ENCODE measurements around the gene WNT7A.
A peak's percentile ranks its signal among the peaks of the same experiment; 100 is the strongest.

The WNT7A gene

DNA sequence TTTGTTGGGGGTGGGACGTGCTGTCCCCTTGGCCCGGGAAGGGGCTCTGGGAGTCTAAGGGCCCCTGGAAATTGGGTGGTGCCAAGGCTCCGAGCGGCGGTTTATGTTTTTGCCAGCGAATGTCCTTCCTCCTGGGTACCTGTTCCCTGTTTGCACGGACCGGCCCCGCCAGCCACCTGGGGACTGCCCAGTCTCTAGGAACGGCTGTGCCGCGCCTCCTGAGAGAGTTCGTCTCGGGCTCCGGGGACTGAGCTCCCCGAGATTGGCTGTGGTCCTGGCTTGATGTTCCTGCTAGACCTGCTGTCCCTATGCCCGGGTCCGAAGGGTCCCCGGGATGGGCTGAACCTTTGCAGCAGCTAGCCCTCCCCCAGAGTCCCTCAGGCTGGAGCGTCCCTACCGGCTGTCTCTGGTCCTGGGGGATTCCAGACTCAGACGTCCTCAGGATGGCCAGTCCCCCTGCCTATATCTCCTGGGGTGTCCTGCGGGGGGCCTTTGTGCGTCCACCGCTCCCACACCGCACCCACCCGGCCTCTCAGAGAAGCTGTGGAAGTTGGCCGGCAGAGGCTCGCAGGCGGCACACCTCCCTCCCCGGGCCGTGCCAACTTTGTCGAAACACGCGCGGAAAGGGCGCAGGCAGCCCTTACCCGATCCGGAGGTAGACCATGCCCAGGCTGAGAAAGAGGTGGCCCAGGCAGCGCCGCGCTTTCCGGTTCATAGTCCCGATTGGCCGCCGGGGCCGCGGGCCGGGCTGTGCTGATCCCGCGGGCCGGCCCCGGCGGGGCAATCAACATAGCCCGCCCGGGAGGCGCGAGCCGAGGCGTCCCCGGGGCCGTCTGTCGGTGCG, 547 bp downstream of the WNT7A start:
- no peaks in the 10 kb centered on the region for H3K36me3 ChIP-seq (ENCODE audit: insufficient read depth, low read length)
- no peaks in the 10 kb centered on the region for H3K4me1 ChIP-seq (ENCODE audit: insufficient read depth, low read length)
- H3K9ac ChIP-seq (ENCODE audit: low read depth, low read length): peak overlapping the region; percentile 68

DNA sequence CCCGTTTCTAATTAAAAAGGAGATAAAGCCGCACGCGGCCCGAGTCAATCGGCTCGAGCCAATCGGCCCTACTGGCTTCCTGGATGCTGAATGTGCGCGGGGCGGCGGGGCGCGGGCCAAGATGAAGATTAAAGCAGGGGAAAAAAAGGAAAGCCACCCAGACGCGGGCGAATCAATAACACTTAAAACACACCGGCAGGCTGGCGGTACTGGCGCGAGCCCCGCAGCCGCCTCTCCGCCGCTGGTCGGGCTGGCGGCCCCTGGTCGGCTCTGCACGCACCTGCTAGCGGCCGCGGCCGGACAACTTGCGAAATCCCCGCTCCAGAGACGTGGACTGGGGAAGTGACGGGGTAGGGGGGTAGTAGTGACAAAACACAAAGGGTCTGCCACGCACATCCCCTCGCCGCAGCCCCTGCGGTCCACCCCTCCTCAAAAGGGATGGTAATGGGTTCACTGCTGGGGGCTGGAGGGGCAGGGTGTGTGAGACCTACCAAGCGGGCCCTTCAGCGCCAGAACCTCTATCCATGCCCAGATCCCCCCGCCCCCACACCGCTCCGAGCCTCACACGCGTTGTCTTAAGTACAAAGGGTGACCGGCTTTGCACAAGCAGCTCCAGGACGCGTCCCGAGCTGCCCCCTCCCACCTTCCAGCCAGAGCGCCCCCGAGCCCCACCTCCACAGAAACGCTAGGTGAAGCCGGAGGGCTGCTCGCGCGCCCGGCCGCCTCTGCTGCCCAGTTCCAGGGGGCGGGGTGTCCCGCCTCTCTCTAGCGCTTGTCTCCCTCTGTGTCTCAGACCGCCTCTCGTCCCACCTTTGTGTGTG, 1.4 kb downstream of the WNT7A start:
- H3K36me3 ChIP-seq (ENCODE audit: insufficient read depth, low read length): no peaks in the 10 kb centered on the region
- H3K9me3 ChIP-seq (ENCODE audit: control insufficient read depth, insufficient read depth, low read length): no peaks in the 10 kb centered on the region

More for the DNA sequence above, 547 bp downstream of the WNT7A start:
- no peaks in the 10 kb centered on the region for H3K9me3 ChIP-seq (ENCODE audit: control insufficient read depth, insufficient read depth, low read length)

DNA sequence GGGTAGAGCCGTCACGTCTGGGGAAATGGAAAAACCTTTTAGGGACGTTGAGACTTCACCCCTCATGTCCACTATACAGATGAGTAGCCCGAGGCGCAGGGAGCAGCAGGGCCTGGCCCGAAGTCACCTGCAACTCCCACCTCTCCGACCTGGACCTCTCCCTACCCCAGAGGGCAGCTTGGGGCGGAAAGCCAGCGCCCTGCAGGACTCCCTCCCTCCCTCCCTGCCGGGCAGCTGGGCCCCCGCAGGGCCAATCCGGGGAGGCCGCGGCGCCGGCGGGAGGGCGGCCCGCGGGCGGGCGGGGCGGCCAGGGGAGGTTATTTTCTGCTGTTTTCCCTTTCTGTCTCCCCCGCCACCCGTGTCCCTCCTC, 2.0 kb downstream of the WNT7A start:
- Histone ChIP-seq H3K9ac (ENCODE audit: low read depth, low read length) (peak overlapping the region; percentile 68; the same call in 1 of the 2 replicates), H3K4me1 (ENCODE audit: insufficient read depth, low read length) (peaks cover 8% of the 10 kb centered on the region; the same call in 1 of the 2 replicates), H3K9me3 (ENCODE audit: control insufficient read depth, insufficient read depth, low read length) (no peaks in the 10 kb centered on the region), H3K36me3 (ENCODE audit: insufficient read depth, low read length) (no peaks in the 10 kb centered on the region)

More for the DNA sequence above, 1.4 kb downstream of the WNT7A start:
- Histone ChIP-seq H3K4me1 (ENCODE audit: insufficient read depth, low read length) (peaks cover 5% of the 10 kb centered on the region; the same call in 1 of the 2 replicates), H3K9ac (ENCODE audit: low read depth, low read length) (peak overlapping the region; percentile 68; the same call in 1 of the 2 replicates)

DNA sequence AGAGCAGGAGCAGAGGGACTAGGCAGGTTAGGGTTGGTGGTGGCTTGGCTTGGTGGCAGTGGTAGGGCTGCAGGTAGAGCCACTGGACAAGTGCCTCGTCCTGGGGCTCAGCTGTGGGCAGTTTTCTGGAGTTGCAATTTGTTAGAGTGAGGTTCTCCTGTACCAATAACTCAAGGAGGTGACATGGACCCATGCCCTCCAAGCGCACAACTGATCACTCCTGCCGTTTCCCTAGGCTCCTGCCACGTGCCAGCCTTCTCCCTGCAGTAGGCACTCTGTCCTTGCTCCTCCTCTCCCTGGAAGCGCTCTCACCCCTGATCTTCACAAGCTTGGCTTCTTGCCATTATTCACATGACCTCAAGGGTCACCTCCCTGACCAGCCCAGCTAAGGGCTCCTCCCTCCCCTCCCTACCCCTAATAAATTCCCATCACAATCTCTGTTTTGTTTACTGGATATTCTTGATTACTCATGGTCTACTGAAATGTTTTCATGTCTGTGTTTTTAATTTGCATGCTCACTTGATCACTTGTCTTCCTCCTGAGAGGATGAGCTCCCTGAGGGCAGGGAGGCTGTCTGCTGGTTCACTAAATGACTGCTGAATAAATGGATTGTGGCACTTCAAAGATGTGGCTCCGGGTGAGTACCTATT, 3.3 kb downstream of the WNT7A start:
- Histone ChIP-seq H3K9me3 (ENCODE audit: control insufficient read depth, insufficient read depth, low read length) (no peaks in the 10 kb centered on the region), H3K9ac (ENCODE audit: low read depth, low read length) (no peak overlapping the region), H3K36me3 (ENCODE audit: insufficient read depth, low read length) (no peaks in the 10 kb centered on the region), H3K4me1 (ENCODE audit: insufficient read depth, low read length) (peaks cover 8% of the 10 kb centered on the region; the same call in 1 of the 2 replicates)

DNA sequence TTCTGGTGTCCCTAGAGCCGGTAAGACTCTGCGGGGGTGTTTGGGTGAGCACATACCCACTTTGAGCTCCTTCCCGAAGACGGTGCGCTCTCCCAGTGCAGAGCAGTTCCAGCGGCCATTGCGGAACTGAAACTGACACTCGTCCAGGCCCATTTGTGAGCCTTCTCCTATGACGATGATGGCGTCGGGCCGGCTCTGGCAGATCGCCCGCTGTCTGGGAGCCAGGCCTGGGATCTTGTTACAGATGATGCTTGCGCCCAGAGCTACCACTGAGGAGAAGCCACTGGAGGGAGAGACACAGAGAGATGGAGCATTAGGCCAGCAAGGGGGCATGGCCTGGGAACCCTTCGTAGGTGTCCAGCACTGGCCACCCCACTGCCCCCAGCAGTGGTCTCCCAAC, 5.0 kb downstream of the WNT7A start:
- no peaks in the 10 kb centered on the region for H3K36me3 ChIP-seq (ENCODE audit: insufficient read depth, low read length)
- H3K4me1 ChIP-seq (ENCODE audit: insufficient read depth, low read length): peaks cover 8% of the 10 kb centered on the region; the same call in 1 of the 2 replicates
- no peaks in the 10 kb centered on the region for H3K9me3 ChIP-seq (ENCODE audit: control insufficient read depth, insufficient read depth, low read length)

DNA sequence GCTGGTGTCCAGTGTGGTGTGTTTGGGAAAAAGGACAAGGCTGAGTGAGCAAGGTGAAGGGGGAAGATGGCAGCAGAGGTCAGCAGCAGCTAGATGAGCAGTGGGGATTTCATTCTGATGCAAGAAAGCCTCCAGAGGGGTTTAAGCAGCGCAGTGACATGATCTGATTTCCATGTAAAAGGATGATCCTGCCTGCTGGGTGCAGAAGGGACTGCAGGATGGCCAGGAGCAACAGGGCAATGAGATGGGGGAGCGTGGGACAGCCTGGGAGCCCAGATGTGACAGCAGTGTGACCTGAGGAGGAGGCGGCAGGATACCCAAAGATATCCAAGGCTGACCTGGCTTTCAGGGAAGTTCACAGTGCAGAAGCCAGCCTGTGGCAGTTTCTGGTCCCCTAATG, 6.1 kb downstream of the WNT7A start:
- no peak overlapping the region for H3K9ac ChIP-seq (ENCODE audit: low read depth, low read length)
- no peaks in the 10 kb centered on the region for H3K9me3 ChIP-seq (ENCODE audit: control insufficient read depth, insufficient read depth, low read length)
- H3K36me3 ChIP-seq (ENCODE audit: insufficient read depth, low read length): no peaks in the 10 kb centered on the region
- H3K4me1 ChIP-seq (ENCODE audit: insufficient read depth, low read length): peaks cover 8% of the 10 kb centered on the region; the same call in 1 of the 2 replicates

More for the DNA sequence above, 5.0 kb downstream of the WNT7A start:
- no peak overlapping the region for H3K9ac ChIP-seq (ENCODE audit: low read depth, low read length)

DNA sequence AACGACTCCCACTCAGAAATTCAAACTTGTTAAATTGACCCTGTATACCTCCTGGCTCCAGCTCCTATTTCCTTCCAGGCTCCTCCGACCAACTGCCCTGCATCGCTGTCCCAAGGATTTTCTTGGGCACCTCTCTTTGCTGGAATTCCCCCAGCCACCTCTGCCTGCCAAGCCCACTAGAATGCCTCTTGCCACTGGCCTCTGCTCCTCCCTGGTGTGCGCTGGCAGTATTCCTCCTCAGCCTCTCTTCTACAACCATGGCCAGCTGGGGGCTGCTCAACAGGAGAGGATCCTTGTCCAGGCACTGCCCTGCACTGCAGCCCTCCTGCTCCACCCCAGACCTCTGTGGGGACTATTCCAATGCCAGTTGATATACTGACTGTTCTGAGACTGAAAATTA, 7.4 kb downstream of the WNT7A start:
- Histone ChIP-seq H3K9ac (ENCODE audit: low read depth, low read length) (no peak overlapping the region), H3K9me3 (ENCODE audit: control insufficient read depth, insufficient read depth, low read length) (no peaks in the 10 kb centered on the region), H3K36me3 (ENCODE audit: insufficient read depth, low read length) (no peaks in the 10 kb centered on the region), H3K4me1 (ENCODE audit: insufficient read depth, low read length) (peaks cover 8% of the 10 kb centered on the region; the same call in 1 of the 2 replicates)

DNA sequence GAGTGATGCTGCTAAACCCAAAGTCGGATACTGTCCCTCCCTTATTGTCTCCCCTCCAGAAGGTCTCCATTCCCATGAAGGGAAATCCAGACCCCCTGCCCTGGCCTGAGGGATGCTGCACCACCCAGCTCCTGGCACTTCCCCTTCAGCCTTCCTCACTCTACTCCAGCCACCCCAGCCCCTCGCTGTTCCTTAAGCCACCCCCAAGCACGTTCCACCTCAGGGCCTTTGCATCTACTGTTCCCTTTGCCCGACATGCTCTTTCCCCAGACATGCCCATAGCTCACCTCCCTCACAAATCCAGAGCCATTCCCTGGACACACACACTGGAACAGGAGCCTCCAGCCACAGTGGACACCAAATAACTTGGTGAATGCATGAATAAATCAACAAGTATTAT, 8.1 kb downstream of the WNT7A start:
- Histone ChIP-seq H3K36me3 (ENCODE audit: insufficient read depth, low read length) (no peaks in the 10 kb centered on the region), H3K4me1 (ENCODE audit: insufficient read depth, low read length) (peaks cover 8% of the 10 kb centered on the region; the same call in 1 of the 2 replicates), H3K9me3 (ENCODE audit: control insufficient read depth, insufficient read depth, low read length) (no peaks in the 10 kb centered on the region), H3K9ac (ENCODE audit: low read depth, low read length) (no peak overlapping the region)

DNA sequence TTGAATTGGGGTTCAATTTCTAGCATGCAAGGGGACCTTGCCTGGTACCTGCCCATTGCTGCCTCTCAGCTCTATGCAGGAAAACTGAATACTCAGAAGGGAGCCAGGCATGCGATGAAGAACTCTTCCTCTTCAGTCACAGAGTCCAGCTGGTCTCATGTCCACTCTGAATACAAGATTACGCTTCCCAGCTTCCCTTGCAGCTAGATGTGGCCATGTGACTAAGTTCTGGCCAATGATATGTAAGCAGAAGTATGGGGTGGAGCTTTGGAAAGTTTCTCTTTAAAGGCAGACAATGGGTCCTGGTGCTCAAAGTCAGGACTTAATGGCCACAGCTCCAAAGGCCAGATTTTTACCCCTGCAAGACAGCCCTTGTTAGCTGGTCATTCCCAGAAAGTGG, 9.0 kb downstream of the WNT7A start:
- no peaks in the 10 kb centered on the region for H3K36me3 ChIP-seq (ENCODE audit: insufficient read depth, low read length)
- peaks cover 8% of the 10 kb centered on the region; the same call in 1 of the 2 replicates for H3K4me1 ChIP-seq (ENCODE audit: insufficient read depth, low read length)
- no peak overlapping the region for H3K9ac ChIP-seq (ENCODE audit: low read depth, low read length)
- H3K9me3 ChIP-seq (ENCODE audit: control insufficient read depth, insufficient read depth, low read length): no peaks in the 10 kb centered on the region

DNA sequence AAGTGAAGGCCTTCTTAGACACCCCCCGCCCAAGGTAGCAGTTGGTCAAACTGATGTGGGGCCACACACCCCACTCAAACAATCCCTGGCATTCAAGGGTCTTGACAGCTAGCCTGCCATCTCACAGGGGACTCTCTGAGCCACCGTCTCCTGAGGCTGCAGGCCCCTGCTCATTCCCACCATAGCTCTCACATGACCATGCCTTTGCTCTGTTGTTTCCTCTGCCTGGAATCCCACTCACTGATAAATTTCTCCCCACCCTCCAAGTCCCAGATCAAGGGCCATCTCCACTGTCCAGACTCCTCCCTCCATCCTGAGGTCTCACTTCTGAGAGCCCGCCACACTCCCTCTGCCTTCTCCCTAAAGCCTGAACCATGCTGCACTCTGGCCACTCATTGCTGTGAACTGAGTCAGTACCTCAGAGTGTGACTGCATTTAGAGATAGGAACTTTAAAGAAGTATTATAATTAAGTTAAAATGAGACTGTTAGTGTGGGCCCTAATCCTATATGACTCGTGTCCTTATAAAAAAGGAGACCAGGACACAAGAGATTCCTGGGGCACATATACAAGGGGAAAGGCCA, 10.0 kb downstream of the WNT7A start:
- H3K9me3 ChIP-seq (ENCODE audit: control insufficient read depth, insufficient read depth, low read length): no peaks in the 10 kb centered on the region
- H3K4me1 ChIP-seq (ENCODE audit: insufficient read depth, low read length): peaks cover 8% of the 10 kb centered on the region; the same call in 1 of the 2 replicates
- H3K9ac ChIP-seq (ENCODE audit: low read depth, low read length): no peak overlapping the region
- H3K36me3 ChIP-seq (ENCODE audit: insufficient read depth, low read length): no peaks in the 10 kb centered on the region

DNA sequence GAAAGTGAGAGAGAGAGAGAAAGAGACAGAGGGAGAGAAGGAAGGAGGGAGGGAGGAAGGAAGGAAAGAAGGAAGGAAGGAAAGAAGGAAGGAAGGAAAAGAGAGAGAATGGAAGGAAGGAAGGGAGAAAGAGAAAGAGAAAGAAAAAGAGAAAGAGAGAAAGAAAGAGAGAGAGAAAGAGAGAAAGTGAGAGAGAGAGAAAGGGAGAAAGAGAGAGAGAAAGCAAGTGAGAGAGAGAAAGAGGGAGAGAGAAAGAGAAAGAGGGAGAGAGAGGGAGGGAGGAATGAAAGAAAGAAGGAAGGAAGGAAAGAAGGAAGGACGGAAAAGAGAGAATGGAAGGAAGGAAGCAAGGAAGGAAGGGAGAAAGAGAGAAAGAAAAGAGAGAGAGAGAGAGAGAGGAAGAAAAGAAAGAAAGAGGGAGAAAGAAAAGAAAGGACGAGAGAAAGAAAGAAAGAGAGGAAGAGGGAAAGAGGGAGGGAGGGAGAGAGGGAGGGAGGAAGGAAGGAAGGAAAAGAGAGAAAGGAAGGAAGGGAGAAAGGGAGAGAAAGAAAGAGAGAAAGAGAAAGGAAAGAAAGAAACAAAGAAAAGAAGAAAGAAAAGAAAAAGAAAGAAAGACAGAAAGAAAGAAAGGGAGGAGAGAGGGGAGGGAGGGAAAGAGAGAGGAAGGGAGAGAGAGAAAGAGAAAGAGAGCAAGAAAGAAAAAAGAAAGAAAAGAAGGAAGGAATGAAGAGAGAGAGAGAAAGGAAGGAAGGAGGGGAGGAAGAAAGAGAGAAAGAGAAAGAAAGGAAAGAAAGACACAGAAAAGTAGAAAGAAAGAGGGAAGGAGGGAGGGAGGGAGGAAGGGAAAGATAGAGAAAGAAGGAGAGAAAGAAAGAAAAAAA, 10.8 kb downstream of the WNT7A start:
- no peaks in the 10 kb centered on the region for H3K9me3 ChIP-seq (ENCODE audit: control insufficient read depth, insufficient read depth, low read length)
- no peaks in the 10 kb centered on the region for H3K36me3 ChIP-seq (ENCODE audit: insufficient read depth, low read length)
- no peak overlapping the region for H3K9ac ChIP-seq (ENCODE audit: low read depth, low read length)
- H3K4me1 ChIP-seq (ENCODE audit: insufficient read depth, low read length): peaks cover 8% of the 10 kb centered on the region; the same call in 1 of the 2 replicates

DNA sequence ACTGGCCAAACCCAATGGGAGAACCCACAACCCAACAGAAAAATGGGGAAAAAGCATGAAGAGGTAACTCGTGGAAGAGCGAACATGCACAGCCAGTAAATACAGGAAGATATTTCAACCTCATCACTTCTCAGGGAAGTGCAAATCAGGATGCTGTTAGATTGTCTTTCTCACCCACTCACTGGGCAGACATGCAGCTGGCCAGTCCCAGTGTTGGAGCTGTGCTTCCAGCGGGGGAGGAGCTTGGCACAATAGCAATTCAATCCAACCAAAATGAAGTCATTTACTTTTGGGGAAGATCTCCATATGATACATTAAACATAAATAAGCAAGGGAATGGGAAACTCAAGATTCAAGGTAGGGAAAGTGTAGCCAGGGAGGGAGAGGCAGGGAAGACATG, 12.1 kb downstream of the WNT7A start:
- Histone ChIP-seq H3K36me3 (ENCODE audit: insufficient read depth, low read length) (no peaks in the 10 kb centered on the region), H3K9me3 (ENCODE audit: control insufficient read depth, insufficient read depth, low read length) (no peaks in the 10 kb centered on the region), H3K9ac (ENCODE audit: low read depth, low read length) (no peak overlapping the region), H3K4me1 (ENCODE audit: insufficient read depth, low read length) (peaks cover 9% of the 10 kb centered on the region)

All from ES-I3 (cell line).